ENCODE data around the gene HES3.

The HES3 gene

GRCh38 chr1:6246497-6247467 is 2.8 kb downstream of the HES3 start:
- peak; percentile 64 for DNase-seq

- DNase-seq = no peak
Observed at GRCh38 chr1:6247651-6248050, 3.7 kb downstream of the HES3 start.

GRCh38 chr1:6248161-6248776 is 4.3 kb downstream of the HES3 start:
- DNase-seq = no peak

- DNase-seq = no peak
Observed at GRCh38 chr1:6248932-6249738, 5.2 kb downstream of the HES3 start.

GRCh38 chr1:6249739-6250689 is 6.0 kb downstream of the HES3 start:
- DNase-seq = no peak

GRCh38 chr1:6251233-6251632 is 7.3 kb downstream of the HES3 start:
- DNase-seq = no peak

- no peak for DNase-seq
Observed at GRCh38 chr1:6251681-6252373, 7.8 kb downstream of the HES3 start.

- DNase-seq = no peak
Observed at GRCh38 chr1:6252374-6252710, 8.4 kb downstream of the HES3 start.

GRCh38 chr1:6253380-6253779 is 9.4 kb downstream of the HES3 start:
- no peak for DNase-seq

GRCh38 chr1:6254691-6255090 is 10.7 kb downstream of the HES3 start:
- DNase-seq = no peak

GRCh38 chr1:6256645-6257044 is 12.7 kb downstream of the HES3 start:
- DNase-seq = no peak

- no peak for DNase-seq
Observed at GRCh38 chr1:6257541-6258069, 13.6 kb downstream of the HES3 start.

- no peak for DNase-seq
Observed at GRCh38 chr1:6258675-6259074, 14.7 kb downstream of the HES3 start.

- peak; percentile 73 for DNase-seq
Observed at GRCh38 chr1:6259491-6260362, 15.7 kb downstream of the HES3 start.

GRCh38 chr1:6260433-6260934 is 16.5 kb downstream of the HES3 start:
- DNase-seq = no peak

GRCh38 chr1:6260961-6261614 is 17.1 kb downstream of the HES3 start, which contains the start of gene GPR153:
Gene GPR153, minus strand, starts transcription at chr1:6261098. Its CDS starts 6,193 bp downstream, at chr1:6254905.
- DNase-seq = no peak

GRCh38 chr1:6261615-6261995 is 17.6 kb downstream of the HES3 start:
- no peak for DNase-seq

- DNase-seq = peak; percentile 40
Observed at GRCh38 chr1:6262555-6263420, 18.8 kb downstream of the HES3 start.

All from fibroblast of upper back skin (primary cell).